GM18870 (cell line): ENCODE results near the gene MCTS1.
"Not testable (repeated sequence)": the region's sequence is repeated elsewhere in the genome, so short reads cannot be mapped to it uniquely, and the experiment has no call there.

Experiments
- ATAC-seq: cut with Tn5 transposase; IDR thresholded peaks from one replicate; pipeline ENCODE4 v1.9.1; 2021; ENCODE audit warnings: moderate library complexity; ENCODE audit not compliant: unreplicated experiment

Gene MCTS1, protein sequence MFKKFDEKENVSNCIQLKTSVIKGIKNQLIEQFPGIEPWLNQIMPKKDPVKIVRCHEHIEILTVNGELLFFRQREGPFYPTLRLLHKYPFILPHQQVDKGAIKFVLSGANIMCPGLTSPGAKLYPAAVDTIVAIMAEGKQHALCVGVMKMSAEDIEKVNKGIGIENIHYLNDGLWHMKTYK

DNA sequence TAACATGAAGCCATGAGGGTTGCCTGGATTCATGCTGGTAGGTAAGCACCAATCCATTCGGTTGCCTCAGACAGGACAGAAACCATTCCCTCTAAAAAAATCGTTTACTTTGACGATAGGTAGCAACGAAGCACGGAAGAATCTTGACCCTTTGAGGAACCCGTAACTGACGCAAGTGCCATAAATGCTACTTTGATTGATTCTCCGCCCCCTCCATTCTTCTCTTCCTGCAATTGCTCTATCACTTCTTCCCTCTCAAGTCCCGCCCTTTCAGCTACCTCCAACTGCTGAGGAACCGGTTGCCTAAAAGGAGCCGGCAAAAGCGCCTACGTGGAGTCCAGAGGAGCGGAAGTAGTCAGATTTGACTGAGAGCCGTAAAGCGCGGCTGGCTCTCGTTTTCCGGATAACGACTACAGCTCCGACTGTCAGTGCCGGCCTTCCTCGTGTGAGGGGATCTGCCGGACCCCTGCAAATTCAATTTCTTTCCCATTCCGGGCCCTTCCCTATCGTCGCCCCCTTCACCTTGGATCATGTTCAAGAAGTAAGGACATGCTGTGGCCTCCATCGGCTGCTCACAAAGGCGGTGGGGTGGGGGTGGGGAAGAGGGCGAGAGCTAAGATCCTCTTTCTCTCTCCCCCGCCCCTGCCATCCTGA is at the start of gene MCTS1:
TSS of gene MCTS1 (plus strand) at position 395 of the 654 bp plus-strand sequence. CDS start at position 531, 136 bp downstream.
- ATAC-seq, result peak; percentile 90

- ATAC-seq, result no peak
Observed at GRCh38 chrX:120556251-120556650, 47.6 kb upstream of the MCTS1 start.

GRCh38 chrX:120559804-120560203 is 44.1 kb upstream of the MCTS1 start:
- no peak for ATAC-seq

GRCh38 chrX:120560405-120560841 is 43.5 kb upstream of the MCTS1 start:
- peak; percentile 34 for ATAC-seq

DNA sequence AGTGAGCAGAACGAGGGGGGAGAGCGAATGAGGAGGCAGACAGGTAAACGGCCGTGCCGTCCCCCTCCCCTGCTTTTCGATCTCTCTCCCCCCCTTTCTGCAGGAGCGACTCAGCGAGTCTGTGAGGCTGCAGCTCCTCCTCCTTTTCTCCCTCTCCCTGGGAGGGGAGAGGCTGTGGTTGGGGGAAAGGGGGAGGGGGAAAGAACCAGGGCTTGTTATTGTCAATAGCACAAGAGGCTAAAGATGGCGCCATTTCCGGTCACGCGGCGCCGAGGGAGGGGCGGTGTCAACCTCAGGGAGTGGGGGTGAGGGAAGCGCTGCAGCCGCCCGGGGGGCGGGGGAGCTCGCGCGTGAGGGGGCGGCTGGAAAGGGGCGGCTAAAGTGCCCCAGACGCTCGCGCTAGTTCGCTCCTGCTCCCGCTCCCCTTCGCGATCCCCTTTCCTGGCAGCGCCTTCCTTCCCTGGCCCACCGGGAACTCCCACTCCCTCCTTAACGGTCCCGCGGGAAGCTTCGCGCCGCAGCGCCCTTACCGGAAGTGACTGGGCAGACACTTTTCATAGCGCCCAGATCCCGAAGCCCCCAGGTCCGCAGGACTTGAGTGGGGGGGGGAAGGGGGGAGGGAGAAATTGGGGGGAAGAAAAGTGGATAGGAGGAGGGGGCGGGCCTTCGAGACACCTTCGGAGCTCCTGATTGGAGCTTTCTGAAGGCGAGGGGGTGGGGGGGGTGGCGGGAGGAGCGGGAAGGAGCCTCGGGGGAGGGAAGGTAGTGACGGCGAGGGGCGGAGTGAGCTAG is 42.9 kb upstream of the MCTS1 start, which contains the start of gene CUL4B:
TSS of gene CUL4B (minus strand) at position 121 of the 792 bp plus-strand sequence. CDS start 324 bp downstream, outside the sequence.
- ATAC-seq, result peak; percentile 63

DNA sequence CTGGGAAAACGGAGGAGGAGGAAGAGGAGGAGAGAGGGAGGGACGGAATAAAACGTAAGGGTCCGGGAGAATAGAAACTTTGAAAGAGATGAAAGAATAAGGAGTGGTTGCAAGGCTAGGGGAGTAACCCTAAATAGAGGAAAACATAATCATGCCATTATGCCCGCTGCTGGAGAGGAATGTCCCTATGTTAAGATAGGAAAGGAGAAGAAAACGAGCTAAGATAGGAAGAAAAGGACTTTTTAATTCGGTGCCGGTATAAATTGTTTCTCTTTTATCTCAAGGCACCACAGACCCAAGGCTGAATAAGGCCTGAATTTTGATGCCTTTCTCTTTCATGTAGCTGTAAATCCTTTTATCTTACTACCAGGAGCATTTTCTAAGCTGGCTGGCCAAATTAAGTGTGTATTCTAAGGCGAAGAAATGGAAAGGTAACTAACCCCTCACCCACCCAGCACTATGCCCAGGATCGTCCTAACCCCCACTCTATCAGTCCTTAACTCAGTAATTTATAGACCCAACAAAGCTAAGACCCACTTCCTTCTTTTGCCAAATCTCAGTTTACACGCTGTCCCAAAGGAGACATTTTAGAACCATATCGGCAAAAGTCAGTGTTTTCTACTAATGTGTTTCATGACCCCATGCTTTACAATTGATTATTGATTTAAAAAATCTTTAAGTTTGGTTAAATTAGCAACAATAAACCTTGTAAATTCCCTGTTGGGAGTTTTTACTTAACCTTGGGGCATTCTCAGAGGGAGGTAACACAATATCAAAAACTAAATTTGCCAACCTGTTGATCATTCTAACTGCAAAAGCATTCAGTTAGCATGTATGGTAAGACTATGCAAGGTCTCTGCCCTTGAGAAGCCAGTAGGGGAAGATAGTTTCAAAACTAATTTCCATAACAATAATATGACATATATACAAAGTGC is 42.0 kb upstream of the MCTS1 start:
- no peak for ATAC-seq

- no peak for ATAC-seq
Observed at GRCh38 chrX:120562569-120562926, 41.4 kb upstream of the MCTS1 start.

GRCh38 chrX:120564925-120565324 is 39.0 kb upstream of the MCTS1 start:
- no peak for ATAC-seq

DNA sequence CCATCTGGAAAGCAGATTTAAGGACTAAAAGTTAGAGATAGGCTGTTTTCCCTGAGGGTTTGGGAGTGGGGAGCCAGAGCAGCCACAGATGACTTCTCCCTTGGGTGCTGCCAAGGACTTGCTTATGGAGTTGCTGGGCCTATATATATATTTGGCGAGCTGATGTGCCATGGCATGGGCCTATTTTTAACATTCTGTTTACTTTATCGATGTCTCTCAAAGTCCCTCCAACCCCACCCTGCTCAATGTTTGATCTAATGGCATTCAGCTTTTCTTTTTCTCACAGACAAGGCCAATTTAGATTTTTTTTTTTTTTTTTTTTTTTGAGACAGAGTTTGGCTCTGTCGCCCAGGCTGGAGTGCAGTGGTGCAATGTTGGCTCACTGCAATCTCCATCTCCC is 37.1 kb upstream of the MCTS1 start:
- no peak for ATAC-seq

DNA sequence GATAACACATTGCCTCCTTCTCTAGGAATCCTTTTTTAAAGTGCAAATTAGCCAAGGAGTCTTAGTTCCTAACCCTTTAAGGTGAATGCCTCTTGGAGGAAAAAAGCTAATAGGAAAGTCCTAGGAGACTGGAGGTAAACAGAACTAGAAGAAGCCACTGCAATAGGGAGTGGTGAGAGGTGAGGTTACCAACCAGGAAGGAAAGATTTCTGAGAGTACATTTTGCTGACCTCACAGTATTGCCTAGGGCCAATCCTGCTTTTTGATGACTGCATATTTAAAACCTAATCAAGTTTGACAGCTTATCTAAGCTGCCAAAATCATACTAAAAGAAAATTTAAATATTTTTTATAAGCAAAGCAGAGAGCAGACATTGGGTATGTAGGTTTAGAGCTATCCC is 35.9 kb upstream of the MCTS1 start:
- ATAC-seq, result no peak

GRCh38 chrX:120568609-120569008 is 35.3 kb upstream of the MCTS1 start:
- ATAC-seq, result no peak

DNA sequence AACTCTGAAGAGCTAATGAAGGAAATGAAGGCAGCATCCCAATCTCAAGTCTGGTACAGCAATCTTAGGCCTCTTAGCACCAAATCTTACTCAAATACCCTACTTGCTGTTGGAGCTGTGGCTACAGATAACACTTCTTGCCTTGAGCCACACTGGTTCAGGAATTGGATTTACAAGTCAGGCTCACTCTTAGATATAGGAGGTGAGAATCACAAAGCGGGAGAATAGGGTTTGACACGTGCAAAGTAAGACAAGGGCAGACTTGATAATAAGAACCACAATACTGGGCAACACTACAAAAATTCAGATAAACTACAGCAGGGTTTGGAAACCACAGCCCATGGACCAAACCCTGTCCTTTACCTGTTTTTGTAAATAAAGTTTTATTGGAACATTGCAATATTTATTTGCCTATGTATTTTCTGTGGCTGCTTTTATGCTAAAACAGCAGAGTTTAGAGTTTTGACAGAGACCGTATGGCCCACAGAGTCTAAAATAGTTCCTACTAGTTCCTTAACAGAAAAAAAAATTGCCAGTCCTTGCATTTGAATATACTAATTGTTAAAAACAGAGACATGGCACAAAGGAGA is 33.8 kb upstream of the MCTS1 start:
- ATAC-seq, result no peak

DNA sequence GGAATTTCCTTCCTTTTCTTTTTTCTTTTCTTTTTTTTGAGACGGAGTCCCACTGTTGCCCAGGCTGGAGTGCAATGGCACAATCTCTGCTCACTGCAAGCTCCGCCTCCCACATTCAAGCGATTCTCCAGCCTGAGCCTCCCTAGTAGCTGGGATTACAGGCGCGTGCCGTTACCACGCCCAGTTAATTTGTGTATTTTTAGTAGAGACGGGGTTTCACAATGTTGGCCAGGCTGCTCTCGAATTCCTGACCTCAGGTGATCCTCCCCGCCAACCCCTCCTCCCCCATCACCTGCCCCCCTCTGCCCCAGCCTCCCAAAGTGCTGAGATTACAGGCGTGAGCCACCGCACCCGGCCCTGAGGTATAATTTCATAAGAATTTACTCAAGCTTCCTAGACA is 30.1 kb upstream of the MCTS1 start:
- not testable (repeated sequence) for ATAC-seq

GRCh38 chrX:120575379-120576114 is 28.4 kb upstream of the MCTS1 start:
- no peak for ATAC-seq

DNA sequence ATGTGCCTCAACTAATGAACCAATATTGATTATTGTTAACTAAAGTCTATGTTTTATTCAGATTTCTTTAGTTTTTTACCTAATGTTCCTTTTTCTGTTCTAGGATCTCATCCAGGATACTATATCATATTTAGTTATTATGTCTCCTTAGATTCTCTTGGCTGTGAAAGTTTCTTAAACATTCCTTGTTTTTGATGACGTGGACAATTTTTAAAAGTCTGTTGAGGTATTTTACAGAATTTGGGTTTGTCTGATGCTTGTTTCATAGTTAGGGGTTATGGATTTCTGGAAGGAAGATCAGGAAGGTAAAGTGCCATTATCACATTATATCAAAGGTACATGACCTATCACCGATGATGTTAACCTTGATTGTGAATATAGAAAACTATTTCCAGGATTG is 18.2 kb upstream of the MCTS1 start:
- no peak for ATAC-seq

DNA sequence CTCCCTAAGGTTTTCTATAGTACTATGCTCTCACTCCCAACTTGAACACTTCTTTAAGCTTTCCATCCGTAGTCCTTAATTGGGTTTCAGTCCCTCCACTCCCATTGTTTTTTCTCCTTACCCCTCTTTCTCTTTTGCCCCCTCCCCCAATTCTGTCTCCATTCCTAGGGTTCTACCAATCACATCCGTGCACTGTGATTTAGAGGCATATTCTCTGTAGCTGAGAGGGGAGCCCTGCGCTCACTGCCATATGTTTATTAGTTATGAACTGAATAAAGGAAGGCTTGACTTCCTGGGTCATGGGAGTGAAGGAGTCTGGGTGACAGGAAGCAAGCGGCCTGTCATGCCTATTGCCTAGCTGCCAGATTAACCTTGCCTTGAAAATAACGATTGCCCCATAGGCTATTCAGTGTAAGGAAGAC is 471 bp downstream of the MCTS1 start:
- ATAC-seq, result no peak

DNA sequence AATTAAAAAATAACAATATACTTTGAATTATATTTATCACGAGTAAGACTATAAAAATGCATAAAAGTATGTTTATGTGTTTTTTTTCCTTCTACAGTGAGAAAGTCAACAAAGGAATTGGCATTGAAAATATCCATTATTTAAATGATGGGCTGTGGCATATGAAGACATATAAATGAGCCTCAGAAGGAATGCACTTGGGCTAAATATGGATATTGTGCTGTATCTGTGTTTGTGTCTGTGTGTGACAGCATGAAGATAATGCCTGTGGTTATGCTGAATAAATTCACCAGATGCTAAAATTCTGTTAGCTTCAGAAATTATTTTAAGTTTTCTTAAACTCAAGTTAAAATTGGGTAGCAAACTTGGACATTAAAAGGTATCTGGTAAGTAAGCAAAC is 8.2 kb downstream of the MCTS1 start:
- no peak for ATAC-seq

DNA sequence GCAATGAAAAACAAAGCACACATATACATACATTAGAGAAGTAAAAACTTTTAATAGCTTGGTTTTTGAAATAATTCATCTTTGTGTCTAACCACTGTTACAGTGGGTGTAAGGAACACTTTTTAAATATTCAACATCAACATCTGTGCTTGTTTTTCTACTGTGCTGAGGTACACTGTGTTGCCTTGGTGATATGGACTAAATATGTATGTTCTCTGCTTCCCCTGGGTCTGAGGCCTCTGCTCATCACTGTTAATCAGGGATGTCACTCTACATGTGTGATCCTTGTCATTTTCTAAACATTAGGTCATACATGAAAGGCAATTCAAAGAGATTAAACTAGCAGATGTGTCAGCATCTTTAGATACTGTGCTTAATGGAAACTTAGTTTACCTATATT is 10.9 kb downstream of the MCTS1 start:
- no peak for ATAC-seq

DNA sequence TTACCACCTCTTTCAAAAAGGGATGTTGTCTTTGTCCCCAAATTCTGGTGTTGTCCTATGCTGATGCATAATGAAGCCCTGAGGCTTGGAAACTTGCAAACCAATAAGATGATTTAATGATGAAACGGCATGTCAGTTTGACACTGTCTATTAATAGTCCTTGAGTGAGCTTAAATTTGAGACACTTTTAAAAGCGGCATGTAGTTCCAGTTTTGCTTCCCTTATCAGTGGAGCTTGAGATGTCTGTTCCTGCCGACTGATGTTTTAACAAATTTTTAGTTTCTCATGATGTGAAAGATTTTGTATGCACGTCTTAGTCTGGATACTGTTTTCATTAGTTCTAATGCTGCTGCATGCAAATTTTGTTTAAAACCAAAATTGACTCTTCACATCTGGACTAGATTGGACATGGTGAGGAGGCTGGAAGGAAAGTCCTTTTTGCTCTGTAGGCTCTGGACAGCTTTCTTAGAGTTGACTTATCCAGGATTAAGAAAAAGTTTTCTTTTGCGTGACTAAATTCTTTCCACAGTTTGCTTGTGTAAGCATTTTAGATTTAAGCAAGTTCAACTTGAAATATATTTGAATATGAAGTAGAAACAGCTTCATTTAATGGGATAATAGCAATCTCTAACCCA is 14.2 kb downstream of the MCTS1 start:
- ATAC-seq, result no peak
